Kidney (tissue), 14 donors: ENCODE results near the gene LRRTM3. TPM values are rescaled to one million over a fixed set of nuclear protein-coding genes. Genes with fewer than 3 reads are reported as not detected.

Experiments
- DNase-seq, 5 donors: peaks; one replicate each; pipeline ENCODE4 v3.0.0-alpha.2; 2013 to 2020
- FAIRE-seq: peaks from 2 replicates; lab custom pipeline; 2012; peaks lifted over from hg19 to GRCh38; lab: Jason Lieb, UNC
- H3K27ac ChIP-seq, 2 donors: one replicate each; pipeline ENCODE4 v1.7.0; 2013; ENCODE audit warnings: low read depth in 2 of 2, low read length in 2 of 2, inconsistent platforms in 1 of 2
- H3K27me3 ChIP-seq: one replicate; pipeline ENCODE4 v1.7.1; 2013; ENCODE audit warnings: low read length, inconsistent platforms; ENCODE audit not compliant: control insufficient read depth, insufficient read depth
- H3K36me3 ChIP-seq, 3 donors: one replicate each; pipeline versions ENCODE4 v1.7.0 to v1.7.1; 2013; ENCODE audit warnings: low read length in 3 of 3, control low read depth in 1 of 3, inconsistent platforms in 1 of 3; ENCODE audit not compliant: insufficient read depth in 3 of 3, control insufficient read depth in 2 of 3
- H3K4me1 ChIP-seq, 3 donors: one replicate each; pipeline versions ENCODE4 v1.7.0 to v1.7.1; 2013; ENCODE audit warnings: low read length in 3 of 3, inconsistent platforms in 1 of 3, low read depth in 1 of 3; ENCODE audit not compliant: control insufficient read depth in 2 of 3, insufficient read depth in 2 of 3
- H3K4me3 ChIP-seq, 3 donors: one replicate each; pipeline versions ENCODE4 v1.7.0 to v1.8.1; 2013; ENCODE audit warnings: low read length in 3 of 3, control low read depth in 1 of 3, inconsistent platforms in 1 of 3
- H3K9ac ChIP-seq, 3 donors: one replicate each; pipeline versions ENCODE4 v1.7.0 to v1.7.1; 2013; ENCODE audit warnings: low read length in 3 of 3, control low read depth in 1 of 3, inconsistent platforms in 1 of 3
- H3K9me3 ChIP-seq, 3 donors: one replicate each; pipeline versions ENCODE4 v1.7.0 to v1.7.1; 2013; ENCODE audit warnings: low read length in 3 of 3, control low read depth in 1 of 3, inconsistent platforms in 1 of 3; ENCODE audit not compliant: control insufficient read depth in 2 of 3, insufficient read depth in 1 of 3
- CTCF ChIP-seq: IDR thresholded peaks from 3 replicates; pipeline ENCODE4 v1.5.1; 2012; ENCODE audit warnings: mild to moderate bottlenecking, moderate library complexity, borderline replicate concordance; ENCODE audit not compliant: insufficient read depth; ENCODE audit errors: extremely low read depth
- intact Hi-C: fragments of 100-400 bp; cut with DNase I; formaldehyde crosslinking; loops from one replicate; pipeline ENCODE4 v1.11.1; 2022
- polyA plus RNA-seq: library from polyadenylated mRNA; stranded (reverse); fragments of 350-450 nt; fragmentation: Illumina TruSeq; extraction: RNeasy Lipid Tissue Mini Kit (QIAGEN cat#74804); gene quantifications from one replicate; pipeline ENCODE4 v1.2.3, GENCODE V29; 2014; ENCODE audit warnings: low read depth, low replicate concordance; ENCODE audit not compliant: insufficient read depth
- total RNA-seq: library from RNA; stranded (reverse); fragmentation: NEBNext Ultra II Directional; extraction: Animal tissue kit (Norgen Biotek cat#: 25700); gene quantifications from one replicate; pipeline ENCODE4 v1.2.1, GENCODE V29; 2021
- donor health status: control.
- donor health status: control.
- donor health status: control.
- donor health status: control.
- donor health status: control.
- donor health status: DM: yes; HTN: yes; CAD: no.
- donor health status: Normal renal cell carcinoma (clear cell type).

The LRRTM3 gene
- total and polyA plus RNA-seq, 2 donors from 2014 or later = 0.22 TPM; not detected in 1

DNA sequence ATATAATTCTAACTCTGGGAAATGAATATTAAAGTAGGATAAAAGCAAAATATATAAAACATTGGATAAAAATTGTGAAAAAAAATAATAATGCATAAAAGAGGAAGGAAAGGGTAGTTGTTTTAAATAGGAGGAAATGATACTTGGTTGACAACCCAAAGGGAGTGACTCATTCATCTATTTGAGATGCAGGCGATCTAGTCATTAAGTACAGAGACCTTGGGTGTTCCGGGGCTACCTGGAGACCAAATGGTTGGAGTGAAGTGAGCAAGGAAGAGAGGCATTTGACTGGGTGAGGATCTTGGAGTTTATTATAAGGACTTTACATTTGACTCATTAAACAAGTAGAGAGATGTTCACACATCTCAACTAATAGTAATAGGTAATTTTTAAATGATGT, 111.0 kb downstream of the LRRTM3 start:
- intact Hi-C loops = no loop called here
- no peak for TF ChIP-seq CTCF
- Histone ChIP-seq H3K4me3 (no peak overlapping the region), H3K9ac (no peak overlapping the region), H3K36me3 (no peaks in the 10 kb centered on the region), H3K27me3 (no peaks in the 10 kb centered on the region), H3K4me1 (no peaks in the 10 kb centered on the region), H3K27ac (no peak overlapping the region), H3K9me3 (no peaks in the 10 kb centered on the region)
- no peak for DNase-seq
- FAIRE-seq = no peak

GRCh38 chr10:67043041-67043440, 117.2 kb downstream of the LRRTM3 start:
- Histone ChIP-seq H3K4me3 (no peak overlapping the region), H3K27ac (no peak overlapping the region), H3K36me3 (no peaks in the 10 kb centered on the region), H3K4me1 (no peaks in the 10 kb centered on the region), H3K9me3 (no peaks in the 10 kb centered on the region), H3K9ac (no peak overlapping the region), H3K27me3 (no peaks in the 10 kb centered on the region)
- intact Hi-C loops = no loop called here
- DNase-seq = no peak
- no peak for FAIRE-seq
- TF ChIP-seq CTCF = no peak

GRCh38 chr10:67045404-67045803, 119.6 kb downstream of the LRRTM3 start:
- no peak for FAIRE-seq
- Histone ChIP-seq H3K36me3 (no peaks in the 10 kb centered on the region), H3K4me3 (no peak overlapping the region), H3K27ac (no peak overlapping the region), H3K9me3 (no peaks in the 10 kb centered on the region), H3K9ac (no peak overlapping the region), H3K27me3 (no peaks in the 10 kb centered on the region), H3K4me1 (no peaks in the 10 kb centered on the region)
- intact Hi-C loops = no loop called here
- DNase-seq = peak in 1 of 5 donors; percentile 42
- no peak for TF ChIP-seq CTCF

GRCh38 chr10:67046507-67046906, 120.7 kb downstream of the LRRTM3 start:
- Histone ChIP-seq H3K4me3 (no peak overlapping the region), H3K36me3 (no peaks in the 10 kb centered on the region), H3K4me1 (no peaks in the 10 kb centered on the region), H3K27me3 (no peaks in the 10 kb centered on the region), H3K9me3 (no peaks in the 10 kb centered on the region), H3K27ac (no peak overlapping the region), H3K9ac (no peak overlapping the region)
- no peak for DNase-seq
- no peak for FAIRE-seq
- no peak for TF ChIP-seq CTCF
- intact Hi-C loops = no loop called here
